ENCODE measurements around the gene CLIP4.

DNA sequence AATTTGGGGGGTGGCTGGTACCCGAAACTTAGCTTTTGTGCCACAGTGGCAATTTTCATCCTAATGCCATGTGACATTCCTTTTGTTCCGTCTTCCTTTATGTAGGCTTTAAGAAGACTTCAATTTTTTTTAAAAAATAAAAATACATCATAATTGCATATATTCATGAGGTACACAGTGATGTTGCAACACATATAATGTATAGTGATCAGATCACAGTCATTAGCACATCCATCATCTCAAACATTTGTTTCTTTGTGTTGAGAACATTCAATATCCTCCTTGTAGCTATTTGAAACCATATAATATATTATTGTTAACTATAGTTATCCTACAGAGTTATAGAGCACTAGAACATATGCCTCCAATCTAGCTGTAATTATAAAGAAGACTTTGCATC lies 6.0 kb upstream of the CLIP4 start:
- TF ChIP-seq, protein P1, sequence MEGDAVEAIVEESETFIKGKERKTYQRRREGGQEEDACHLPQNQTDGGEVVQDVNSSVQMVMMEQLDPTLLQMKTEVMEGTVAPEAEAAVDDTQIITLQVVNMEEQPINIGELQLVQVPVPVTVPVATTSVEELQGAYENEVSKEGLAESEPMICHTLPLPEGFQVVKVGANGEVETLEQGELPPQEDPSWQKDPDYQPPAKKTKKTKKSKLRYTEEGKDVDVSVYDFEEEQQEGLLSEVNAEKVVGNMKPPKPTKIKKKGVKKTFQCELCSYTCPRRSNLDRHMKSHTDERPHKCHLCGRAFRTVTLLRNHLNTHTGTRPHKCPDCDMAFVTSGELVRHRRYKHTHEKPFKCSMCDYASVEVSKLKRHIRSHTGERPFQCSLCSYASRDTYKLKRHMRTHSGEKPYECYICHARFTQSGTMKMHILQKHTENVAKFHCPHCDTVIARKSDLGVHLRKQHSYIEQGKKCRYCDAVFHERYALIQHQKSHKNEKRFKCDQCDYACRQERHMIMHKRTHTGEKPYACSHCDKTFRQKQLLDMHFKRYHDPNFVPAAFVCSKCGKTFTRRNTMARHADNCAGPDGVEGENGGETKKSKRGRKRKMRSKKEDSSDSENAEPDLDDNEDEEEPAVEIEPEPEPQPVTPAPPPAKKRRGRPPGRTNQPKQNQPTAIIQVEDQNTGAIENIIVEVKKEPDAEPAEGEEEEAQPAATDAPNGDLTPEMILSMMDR (conservative IDR thresholded peaks at IDR 0.05; ENCODE audit: low read depth, low read length), result no peak
- no peak for TF ChIP-seq EZH2 (IDR thresholded peaks at IDR 0.05; ENCODE audit: borderline replicate concordance, low read depth, low read length, poor library complexity, severe bottlenecking)
